HL-60 (cell line): ENCODE measurements around the gene ACTN4.

Experiments
- GABPA ChIP-seq: IDR thresholded peaks from 2 replicates; pipeline ENCODE4 v1.6.1; 2012; ENCODE audit warnings: low read depth
- POLR2AphosphoS5 ChIP-seq: IDR thresholded peaks from 2 replicates; pipeline ENCODE4 v1.6.1; 2012; ENCODE audit warnings: low read depth
- SPI1 ChIP-seq: IDR thresholded peaks from 2 replicates; pipeline ENCODE4 v1.6.1; 2012; ENCODE audit warnings: low read depth, mild to moderate bottlenecking, borderline replicate concordance
- TF ChIP-seq, protein P1 (sequence below): IDR thresholded peaks from one replicate; pipeline ENCODE4 v1.5.1; 2011; ENCODE audit warnings: low read length, control low read depth, inconsistent platforms; ENCODE audit not compliant: insufficient read depth
- TF ChIP-seq, protein P2 (sequence below): IDR thresholded peaks from 2 replicates; pipeline ENCODE4 v1.6.1; 2012; ENCODE audit warnings: low read depth; ENCODE audit not compliant: insufficient replicate concordance

DNA sequence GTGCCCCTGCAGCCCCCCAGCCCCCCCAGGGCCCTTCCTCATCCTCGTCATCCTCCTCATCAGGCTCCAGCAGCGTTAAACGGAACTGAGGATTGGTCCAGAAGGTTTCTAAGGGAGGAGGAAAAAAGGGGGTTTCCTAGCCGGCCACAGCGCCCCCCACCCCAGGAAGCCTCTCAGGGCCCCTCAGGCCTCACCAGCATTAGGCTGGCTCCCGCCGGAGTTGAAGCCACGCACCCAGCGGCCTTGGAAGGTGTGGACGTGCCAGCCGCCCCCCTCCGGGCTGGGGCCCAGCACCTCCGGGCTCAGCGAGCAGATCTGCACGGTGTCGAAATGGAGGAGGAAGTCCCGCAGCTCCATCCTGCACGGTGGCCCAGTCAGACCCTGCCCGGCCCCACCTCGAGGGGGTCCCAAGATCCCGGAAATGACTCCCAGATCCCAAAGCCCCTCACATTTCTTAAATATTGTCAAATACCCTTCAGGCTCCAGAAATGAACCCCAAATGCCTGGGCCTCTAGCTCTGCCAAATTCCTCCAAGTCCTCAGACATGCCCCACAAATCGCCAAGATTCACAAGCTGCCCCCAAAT, 89.9 kb downstream of the ACTN4 start:
- TF ChIP-seq, protein P1, sequence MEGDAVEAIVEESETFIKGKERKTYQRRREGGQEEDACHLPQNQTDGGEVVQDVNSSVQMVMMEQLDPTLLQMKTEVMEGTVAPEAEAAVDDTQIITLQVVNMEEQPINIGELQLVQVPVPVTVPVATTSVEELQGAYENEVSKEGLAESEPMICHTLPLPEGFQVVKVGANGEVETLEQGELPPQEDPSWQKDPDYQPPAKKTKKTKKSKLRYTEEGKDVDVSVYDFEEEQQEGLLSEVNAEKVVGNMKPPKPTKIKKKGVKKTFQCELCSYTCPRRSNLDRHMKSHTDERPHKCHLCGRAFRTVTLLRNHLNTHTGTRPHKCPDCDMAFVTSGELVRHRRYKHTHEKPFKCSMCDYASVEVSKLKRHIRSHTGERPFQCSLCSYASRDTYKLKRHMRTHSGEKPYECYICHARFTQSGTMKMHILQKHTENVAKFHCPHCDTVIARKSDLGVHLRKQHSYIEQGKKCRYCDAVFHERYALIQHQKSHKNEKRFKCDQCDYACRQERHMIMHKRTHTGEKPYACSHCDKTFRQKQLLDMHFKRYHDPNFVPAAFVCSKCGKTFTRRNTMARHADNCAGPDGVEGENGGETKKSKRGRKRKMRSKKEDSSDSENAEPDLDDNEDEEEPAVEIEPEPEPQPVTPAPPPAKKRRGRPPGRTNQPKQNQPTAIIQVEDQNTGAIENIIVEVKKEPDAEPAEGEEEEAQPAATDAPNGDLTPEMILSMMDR = no peak
- TF ChIP-seq POLR2AphosphoS5 (no peak), GABPA (no peak), SPI1 (no peak)
- TF ChIP-seq, protein P2, sequence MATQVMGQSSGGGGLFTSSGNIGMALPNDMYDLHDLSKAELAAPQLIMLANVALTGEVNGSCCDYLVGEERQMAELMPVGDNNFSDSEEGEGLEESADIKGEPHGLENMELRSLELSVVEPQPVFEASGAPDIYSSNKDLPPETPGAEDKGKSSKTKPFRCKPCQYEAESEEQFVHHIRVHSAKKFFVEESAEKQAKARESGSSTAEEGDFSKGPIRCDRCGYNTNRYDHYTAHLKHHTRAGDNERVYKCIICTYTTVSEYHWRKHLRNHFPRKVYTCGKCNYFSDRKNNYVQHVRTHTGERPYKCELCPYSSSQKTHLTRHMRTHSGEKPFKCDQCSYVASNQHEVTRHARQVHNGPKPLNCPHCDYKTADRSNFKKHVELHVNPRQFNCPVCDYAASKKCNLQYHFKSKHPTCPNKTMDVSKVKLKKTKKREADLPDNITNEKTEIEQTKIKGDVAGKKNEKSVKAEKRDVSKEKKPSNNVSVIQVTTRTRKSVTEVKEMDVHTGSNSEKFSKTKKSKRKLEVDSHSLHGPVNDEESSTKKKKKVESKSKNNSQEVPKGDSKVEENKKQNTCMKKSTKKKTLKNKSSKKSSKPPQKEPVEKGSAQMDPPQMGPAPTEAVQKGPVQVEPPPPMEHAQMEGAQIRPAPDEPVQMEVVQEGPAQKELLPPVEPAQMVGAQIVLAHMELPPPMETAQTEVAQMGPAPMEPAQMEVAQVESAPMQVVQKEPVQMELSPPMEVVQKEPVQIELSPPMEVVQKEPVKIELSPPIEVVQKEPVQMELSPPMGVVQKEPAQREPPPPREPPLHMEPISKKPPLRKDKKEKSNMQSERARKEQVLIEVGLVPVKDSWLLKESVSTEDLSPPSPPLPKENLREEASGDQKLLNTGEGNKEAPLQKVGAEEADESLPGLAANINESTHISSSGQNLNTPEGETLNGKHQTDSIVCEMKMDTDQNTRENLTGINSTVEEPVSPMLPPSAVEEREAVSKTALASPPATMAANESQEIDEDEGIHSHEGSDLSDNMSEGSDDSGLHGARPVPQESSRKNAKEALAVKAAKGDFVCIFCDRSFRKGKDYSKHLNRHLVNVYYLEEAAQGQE = no peak
